ENCODE measurements around the gene PTPRO.

The PTPRO gene

DNA sequence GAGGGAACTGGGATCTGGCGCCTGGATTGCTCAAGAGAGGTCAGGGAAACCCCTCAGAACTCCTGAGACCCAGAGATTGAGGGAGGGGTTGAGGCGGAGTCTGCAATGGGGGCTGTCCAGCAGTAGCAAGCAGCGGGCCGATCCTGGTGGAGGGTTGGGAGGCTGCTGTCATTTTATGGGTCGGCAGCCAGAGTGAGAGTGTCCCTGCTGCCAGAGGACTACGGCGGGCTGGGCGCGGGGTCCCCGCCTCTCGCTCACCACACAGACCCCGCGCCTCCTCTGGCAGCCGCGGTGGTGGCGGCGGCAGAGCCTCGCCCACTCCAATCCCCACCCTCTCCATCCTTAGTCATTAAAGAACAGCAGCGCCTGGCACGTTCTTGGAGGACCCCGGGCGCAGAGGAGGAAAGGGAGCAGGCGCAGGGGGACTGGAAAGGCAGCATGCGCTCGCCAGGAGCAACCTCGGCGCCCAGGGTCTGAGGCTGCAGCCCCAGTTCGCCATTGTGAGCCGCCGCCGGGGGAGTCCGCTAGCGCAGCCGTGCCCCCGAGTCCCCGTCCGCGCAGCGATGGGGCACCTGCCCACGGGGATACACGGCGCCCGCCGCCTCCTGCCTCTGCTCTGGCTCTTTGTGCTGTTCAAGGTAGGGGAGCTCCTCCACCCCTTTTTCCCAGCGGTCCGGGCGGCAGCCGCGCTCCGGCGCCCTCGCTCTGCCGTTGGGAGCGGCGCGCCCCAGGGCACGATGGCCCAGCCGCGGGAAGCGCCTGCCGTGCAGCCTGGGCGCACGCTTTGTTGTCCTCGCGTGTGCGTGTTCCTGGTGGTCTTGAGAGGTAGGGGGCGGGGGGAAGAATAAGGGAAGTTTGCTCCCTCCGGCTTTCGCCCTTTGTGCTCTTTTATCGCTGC is at the start of gene PTPRO:
Gene PTPRO, plus strand, starts transcription at position 345 of the 898 bp plus-strand sequence.
- no peak for DNase-seq (ENCODE audit: low read depth)

DNA sequence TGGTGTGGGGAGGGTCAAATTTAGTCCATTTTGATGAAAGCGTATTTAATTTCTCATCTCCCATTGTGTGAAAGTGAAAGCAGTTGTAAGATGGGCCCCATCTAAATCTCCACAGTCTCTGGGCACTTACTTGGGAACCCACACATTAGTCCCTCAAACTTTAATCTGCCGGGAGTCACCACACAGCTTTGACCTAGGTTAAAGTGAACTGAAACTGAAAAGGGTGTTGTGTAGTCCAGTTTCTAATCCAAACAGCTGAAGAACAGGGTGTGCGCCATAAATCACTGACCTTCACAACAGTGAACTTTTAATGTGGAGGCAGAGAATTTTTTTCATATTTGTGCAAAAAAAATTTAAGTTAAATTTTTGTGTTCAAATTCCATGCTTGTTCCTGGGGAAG is 48.4 kb upstream of the PTPRO start:
- DNase-seq (ENCODE audit: low read depth): no peak

DNA sequence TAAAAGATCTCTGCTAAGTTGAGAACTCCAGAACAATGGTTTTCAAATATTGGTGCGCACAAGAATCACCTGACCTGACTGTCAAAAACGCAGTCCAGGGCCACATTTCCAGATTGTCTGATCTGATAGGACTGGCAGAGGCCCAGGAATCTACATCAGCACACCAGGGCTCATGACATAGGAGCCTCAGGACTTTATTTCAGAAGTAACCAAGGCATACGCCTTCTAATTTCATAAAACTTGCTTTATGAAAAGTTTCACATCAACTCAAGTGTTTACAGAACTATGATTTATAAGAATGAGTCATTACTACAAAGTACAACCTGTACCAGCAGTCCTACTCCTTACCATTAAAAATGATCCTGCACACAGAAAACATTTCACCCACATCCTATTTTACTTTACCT is 47.7 kb upstream of the PTPRO start:
- no peak for DNase-seq (ENCODE audit: low read depth)

DNA sequence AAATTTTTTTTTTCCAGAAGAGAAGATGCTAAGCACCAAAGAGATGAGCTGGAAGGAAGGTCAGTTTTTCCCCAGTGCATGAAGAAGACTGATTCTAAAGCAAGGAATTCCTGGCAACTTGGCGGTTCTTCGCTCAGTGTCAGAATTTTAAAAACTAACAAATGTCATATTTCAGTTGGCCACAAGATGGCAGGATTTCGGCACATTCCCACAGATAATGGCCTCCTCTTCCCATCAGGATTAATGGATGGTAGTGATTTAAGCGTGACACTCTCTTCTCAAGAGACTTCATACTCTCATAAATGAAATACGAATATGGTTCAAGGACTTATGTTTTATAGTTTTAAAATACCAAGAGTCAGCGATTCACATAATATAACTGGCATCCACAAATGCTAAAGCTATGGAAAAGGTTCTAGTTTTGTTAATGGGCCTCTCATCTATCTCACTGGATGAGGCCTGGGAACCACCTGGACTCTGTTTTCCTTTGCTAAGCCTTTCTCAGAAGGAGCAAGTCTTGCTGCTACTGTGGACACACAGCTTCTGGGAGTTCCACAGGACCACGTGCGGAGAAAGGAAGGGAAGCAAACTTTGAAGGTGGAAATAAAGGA is 46.1 kb upstream of the PTPRO start:
- DNase-seq (ENCODE audit: low read depth): no peak

DNA sequence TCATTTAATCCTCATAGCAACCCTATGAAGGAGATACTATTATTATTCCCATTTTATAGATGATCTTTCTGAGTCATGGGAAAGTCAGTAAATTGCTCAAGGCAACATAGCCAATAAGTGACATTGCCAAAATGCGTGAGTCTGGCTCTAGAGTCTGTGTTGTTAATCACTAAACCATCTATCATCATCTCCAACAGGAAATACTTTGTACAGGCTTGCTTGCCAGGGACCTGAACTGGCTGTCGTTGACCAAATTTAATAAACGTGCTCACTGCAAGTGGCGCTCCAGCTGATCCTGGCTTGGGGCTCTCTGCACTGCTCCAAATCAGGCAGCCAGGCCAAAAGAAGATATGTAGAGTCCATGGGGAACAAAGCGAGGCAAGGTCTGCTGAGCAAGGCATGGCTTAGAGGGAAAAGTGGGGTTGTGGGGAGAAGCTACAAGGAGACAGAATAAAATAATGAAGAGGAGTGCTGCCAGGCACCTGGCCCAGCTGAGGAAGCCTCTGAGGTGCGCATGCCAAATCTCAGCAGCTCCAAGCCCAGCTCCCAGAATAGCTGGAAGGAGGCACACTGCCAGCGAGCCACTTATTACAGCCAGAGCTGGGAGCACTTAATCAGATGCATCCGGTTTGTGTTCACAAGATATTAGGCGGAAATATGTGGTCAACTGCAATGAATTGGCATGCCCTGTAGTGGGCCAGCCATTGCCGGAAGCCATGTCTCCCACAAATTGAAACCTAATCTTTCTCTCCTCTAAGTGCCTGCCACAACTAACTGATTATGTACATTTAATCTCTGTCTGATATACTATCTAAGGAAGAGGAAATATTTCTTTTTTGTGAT is 43.3 kb upstream of the PTPRO start:
- peak; percentile 60 for DNase-seq (ENCODE audit: low read depth)

DNA sequence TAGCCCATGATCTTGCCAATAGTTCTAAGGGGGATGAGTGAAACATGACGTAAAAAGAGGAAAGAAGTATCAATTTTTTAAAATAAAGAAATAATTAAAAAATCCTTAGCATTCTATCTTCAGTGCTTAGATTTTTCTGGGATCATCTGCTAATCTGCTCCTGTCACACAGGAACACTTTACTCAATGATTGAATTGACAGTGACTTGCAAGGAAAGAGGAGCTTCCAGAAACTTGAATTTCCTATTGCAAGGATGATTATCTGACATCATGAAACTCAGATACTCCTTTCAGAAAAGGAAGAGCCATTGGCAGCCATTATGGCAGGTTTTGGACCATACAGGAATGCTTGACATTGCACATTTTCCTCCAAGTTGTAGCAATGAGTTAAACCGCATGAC is 41.4 kb upstream of the PTPRO start:
- DNase-seq (ENCODE audit: low read depth): no peak

DNA sequence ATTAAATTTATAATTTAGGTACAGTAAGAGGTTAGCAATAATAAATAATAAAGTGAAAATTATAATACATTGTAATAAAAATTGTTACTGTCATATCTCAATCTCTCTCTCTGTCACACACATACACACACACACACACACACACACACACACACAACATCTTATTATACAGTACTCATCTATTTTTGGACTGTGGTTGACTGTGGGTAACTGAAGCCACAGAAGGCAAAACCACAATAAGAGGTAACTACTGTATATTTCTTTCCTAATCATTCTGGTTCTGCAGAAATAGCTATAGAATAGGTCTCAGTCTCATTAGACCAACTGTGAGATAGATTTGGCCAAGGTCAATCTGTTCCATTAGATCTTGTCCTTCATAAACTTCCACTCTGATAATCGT is 33.1 kb upstream of the PTPRO start:
- DNase-seq (ENCODE audit: low read depth): no peak

DNA sequence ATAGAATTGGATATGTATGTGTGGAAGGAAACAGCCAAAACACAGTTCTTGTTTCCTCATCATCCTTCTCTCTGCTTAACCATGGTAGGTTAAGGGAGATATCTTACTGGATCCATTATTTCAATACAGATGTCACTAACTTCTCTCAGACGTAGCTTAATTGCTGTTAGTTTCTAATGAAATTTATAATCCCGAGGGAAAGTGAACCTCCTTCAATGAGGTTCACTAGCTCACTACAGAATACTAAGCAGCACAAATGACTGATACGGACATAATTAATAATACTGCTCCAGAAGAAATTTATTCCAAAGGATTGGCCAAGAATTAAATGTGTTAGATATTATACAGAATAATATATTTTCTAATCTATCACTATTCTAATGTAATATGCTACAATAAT is 28.6 kb upstream of the PTPRO start:
- DNase-seq (ENCODE audit: low read depth): no peak

DNA sequence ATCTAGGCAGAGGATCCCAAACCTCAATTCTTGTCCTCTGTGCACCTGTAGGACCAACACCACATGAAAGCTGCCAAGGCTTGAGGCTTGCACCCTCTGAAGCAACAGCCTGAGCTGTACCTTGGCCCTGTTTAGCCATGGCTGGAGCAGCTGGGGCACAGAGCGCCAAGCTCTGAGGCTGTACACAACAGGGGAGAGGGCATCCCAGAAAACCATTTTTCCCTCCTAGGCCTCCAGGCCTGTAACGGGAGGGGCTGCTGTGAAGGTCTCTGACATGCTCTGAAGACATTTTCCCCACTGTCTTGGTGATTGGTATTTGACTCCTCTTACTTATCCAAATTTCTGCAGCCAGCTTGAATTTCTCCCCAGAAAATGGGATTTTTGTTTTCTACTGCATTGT is 22.4 kb upstream of the PTPRO start:
- no peak for DNase-seq (ENCODE audit: low read depth)

DNA sequence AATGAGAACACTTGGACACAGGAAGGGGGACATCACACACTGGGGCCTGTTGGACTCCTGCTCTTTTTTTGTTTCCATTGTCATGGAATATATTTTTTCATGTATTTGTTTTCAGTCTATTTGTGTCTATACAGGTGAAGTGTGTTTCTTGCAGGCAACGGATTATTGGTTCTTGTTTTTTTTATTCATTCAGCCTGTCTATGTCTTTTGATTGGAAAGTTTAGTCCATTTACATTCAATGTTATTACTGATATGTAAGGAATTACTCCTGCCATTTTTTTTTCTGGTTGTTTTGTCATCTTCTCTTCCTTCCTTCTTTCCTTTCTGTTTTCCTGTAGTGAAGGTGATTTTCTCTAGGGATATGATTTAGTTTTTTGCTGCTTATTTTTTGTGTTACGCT is 18.0 kb upstream of the PTPRO start:
- DNase-seq (ENCODE audit: low read depth): no peak

DNA sequence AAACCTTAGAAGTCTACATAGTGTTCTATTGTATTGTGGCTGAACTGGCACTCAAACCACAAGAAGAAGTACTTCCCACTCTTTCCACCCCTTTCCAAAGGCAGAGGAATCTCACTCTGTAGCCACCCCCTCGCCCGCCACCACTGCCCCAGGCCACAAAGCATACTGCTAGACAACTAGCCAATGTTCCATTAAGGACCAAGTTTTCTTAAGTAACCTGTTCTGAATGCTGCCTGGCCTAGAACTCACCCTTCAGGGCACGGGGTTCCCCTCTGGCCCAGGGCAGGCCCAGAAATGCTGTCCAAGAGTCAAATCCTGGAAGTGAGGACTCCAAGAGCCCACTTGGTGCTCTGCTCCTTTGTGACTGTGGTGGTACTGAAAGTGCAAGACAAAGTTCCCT is 15.7 kb upstream of the PTPRO start:
- no peak for DNase-seq (ENCODE audit: low read depth)

DNA sequence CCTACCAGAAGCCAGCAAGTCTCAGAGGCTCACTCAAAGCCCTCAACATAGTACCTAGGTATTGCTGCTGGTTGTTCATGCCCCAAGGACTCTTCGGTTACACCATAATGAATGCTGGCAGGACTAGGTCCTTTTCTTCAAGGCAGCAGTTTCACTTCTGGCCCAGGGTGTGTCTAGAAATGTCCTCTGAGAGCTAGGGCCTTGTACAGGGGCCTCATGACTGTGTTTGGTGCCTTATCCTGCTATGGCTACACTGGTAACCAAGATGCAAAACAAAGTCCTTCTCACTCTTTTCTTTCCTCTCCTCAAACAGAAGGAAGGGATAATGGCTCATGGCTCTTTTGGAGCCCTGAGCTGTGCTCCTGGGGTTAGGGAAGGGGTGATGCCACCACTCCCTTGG is 15.2 kb upstream of the PTPRO start:
- no peak for DNase-seq (ENCODE audit: low read depth)

DNA sequence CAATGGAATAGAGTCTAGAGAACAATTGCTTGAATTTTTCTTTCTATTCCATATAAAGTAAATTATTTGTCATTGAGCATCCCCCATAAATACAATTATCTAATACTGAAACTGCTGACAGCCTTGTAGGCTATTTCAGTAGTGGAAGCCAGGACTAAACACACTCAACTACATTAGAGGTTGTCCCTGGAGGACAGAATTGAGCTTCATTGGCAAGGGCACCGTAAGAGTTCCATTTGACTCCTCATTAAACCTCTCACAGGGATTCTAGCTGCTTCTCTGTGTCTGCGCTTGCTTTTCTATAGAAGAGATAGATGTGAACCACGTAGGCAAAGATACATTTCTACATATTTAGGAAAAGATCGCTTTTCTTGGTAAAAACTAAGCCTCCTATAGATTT is 3.5 kb upstream of the PTPRO start:
- no peak for DNase-seq (ENCODE audit: low read depth)

DNA sequence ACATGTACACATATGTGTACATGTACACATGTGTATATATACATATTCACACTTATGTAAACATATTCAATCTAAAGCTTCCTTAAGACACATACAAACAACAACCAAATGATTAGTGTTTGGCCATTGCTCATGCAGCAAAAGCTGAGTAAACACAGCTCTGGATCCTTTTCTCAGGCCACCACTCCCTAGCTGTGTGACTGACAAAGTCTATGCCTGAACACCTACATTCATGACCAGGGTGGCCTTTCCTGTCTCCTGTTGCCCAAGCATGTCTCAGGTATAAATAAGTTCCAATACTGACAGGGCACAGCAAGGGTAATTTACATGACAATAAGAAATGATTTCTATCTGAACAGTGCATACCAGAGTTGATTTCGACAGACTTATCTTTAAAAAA is 1.4 kb upstream of the PTPRO start:
- DNase-seq (ENCODE audit: low read depth): no peak

DNA sequence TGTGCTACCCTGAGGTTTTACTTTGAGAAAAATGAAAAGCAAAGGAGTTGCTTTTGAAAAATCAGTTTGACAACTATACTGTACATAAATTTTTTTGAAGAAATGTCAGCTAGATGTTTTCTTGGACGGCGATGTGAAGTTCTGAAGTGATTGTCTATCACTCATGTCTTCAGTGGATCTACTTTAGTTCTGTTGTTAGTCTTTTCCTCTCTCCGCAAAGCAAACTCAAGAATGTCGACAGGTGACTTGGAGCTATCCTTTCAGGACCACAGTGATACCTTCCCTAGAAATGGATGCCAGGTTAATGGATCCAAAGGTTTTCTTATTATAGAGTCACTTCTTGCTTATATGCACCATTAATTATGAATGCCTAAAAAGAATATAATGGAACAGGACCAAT is 1.2 kb downstream of the PTPRO start:
- DNase-seq (ENCODE audit: low read depth): no peak

DNA sequence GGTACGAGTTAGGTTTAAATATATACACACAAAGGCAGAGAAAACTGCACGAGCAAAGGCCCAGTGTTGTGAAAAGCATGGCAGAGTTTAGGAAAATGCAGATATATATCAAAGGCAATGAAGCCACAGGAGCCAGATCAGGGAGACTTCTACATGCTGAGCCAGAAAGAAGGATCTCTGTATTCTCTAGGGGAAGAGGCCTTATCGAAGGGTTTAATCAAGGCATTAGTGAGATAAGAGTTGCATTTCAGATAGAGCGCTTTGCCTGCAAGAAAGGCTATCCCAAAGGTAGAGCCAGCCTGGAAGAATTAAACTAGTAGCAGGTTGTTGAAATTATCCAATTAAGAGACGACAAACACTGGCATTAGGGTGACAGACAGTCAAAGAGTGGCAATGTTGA is 7.6 kb downstream of the PTPRO start:
- no peak for DNase-seq (ENCODE audit: low read depth)

DNA sequence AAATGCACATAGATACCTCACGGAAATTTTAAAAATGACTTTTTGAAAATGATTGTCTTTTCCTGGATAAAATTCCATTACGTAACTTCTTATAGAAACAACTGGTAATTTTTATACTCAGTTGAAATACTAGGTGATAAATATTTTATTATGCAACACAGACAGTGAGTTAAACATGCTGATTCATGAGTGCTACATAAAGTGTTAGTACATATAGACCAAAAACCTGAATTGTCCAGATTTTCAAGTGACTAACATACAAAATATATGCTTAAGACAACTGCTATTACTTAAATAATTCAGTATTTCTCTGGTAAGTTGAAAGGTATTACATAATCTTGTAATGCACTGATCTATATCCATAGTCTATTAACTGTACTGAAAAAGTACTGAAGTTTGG is 11.9 kb downstream of the PTPRO start:
- no peak for DNase-seq (ENCODE audit: low read depth)

DNA sequence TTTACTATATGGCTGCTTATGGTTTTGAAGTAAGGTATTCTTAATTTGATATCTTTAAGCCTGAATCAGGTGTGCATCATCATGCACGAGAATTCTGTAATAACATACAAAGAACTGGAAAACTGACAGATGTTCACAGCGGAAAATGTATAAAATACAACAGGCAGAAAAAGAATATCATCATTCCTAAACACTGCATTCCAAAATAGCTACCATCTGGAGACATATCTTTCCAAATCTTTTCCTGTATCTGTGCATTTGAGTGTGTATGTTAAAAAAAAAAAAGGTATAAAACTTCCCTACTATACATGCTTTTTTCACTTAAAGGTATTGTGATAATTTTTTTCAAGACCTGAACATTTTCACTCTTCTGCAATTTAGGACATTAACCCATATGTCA is 13.7 kb downstream of the PTPRO start:
- no peak for DNase-seq (ENCODE audit: low read depth)

DNA sequence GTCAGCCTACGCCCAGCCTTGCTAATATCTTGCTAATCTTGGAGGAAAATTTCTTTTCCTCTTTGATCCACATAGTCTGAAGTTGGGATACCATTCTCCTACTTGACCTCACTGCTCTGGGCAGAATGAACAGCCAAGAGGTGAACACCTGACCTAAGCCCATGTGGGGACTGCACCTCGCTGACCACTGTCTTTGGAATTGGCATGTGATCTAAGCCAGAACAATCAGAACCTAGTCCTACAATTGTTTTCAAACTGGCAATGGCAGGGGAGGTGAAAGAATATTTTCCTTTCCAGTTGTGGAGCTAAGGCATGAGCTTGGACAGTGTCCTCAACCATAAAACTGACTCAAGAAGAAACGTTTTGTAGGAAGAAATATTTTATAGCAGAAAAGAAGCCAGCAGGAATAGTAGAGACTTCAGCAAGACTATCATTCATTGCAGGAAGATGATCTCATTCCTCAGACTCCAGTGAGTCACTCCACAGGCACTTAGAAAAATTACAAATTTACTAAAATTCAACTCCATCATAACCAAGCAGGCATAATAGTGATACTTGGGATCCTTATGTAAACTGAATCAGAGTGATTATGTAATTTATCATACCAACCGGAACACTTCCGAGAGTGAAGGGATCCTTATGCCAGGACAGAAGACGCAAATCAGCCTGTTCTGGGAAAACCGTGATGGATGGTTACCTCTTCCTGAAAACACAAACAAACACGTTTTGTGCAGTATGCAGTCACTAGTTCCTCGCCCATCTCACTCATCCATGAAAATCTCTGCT is 14.7 kb downstream of the PTPRO start:
- DNase-seq (ENCODE audit: low read depth): peak; percentile 24

DNA sequence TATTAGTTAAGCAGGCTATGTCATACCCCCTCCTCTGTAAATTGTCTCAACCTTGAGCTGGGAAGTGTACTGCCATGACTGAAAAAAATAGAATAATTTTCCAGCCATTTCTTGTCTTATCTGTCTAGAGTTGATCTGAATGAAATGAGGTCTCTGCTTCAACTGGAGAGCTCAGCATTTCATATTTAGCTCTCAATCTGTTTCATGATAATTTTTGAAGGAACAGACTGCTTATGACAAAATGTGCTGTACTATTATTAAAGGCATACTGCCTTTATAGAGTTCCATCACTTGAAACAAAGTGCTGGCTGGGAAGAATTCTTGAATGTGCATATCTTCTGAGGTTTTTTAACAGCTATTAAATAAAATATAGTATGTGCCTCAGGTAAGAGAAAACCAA is 19.1 kb downstream of the PTPRO start:
- DNase-seq (ENCODE audit: low read depth): no peak

DNA sequence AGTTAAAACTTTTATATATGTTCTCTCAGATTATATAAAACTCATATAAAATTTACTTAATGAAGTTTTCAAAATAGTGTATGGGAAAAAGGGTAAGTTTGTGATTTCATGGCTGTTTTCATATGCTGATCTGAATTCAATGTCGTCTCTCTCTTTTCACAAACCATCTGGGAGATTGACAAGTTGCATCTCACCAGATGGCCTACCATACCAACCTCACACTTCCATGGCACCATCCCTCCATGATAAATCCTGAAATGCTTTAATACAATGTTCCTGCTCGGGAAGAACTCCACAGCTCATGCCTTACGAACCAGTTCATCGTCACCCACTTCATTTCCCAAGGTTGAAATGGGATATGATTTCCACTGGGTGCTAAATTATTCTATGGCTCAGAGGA is 22.3 kb downstream of the PTPRO start:
- no peak for DNase-seq (ENCODE audit: low read depth)

DNA sequence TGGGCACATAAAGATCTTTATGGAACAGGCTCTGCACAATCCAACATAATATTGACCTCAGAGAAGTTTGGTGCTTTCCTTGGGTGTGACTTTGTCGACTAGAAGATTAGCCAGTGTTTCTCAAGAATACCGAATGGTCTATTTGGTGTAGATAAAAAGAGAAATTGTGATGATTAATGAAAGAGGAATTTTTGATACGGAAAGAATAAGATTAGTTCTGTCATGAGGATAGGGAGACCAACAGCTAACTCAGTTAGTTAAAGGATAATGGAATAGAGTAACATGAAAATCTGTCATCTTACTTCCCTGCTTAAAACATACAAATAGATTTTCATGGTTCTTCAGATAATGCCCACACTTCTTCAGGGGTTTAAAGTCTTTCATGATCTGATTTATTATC is 24.2 kb downstream of the PTPRO start:
- no peak for DNase-seq (ENCODE audit: low read depth)

Measured in GM04503 (cell line).